NCI-H1092 treated with DMSO at 0.1 percent for 48 hours (cell line): ENCODE data around the gene SLC16A4.

Experiments
- DNase-seq: peaks from one replicate; lab custom pipeline; 2025; lab: John Stamatoyannopoulos, UW

SLC16A4 gene

DNA sequence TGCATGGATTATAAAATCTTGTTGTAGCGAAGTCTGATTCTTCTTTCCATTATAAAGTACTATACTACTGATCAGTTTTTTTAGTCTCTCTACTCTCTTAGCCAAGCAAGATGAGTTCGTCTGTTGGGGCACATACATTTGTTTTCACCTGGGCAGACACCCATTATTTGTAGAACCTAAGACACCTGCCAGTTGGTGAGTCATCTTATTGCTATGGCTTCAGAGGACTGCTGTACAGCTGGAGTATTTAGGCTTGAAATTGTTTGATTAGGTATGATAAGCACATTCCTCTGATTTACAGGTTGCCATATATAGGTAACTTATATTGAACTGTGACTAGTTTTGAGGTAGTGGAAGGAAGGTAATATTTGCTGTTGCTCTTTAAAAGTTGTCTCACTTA lies 34.4 kb downstream of the SLC16A4 start:
- DNase-seq, result no peak

DNA sequence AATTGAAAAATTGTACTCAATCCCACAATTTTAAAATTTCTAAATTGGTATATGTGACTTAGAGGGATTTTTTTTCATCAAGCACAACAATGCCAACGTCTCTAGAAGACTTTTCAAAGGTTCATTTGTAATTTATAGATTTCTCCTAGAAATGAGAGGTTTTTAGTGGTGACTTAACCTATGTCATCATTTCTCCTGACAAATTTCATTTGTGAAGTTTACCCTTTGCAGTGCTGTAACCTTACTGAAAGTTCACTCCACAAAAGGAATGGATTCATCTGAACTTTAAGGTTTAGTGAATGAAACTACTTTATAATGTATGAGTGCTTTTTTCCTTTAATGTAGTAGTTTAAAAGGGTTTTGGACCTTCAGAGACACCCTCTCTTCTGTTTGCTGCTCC lies 35.5 kb downstream of the SLC16A4 start:
- DNase-seq, result no peak

DNA sequence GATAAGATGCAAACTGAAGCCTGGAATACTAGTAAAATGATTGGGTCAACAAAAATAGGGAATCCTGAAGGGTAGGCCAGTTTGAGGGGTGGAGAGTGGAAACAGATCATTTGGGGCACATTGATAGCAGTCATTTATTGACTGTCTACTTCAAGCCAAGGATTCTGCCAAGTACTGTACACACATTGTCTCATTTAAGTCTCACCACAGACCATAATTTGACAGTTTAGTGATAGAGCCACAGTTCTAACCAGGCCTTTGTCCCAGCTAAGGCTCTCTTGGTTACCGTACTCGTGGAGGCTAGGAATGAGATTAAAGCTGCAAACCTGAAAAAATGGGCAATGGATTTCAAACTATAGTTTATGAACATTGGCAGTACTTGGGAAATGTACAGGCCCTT lies 40.5 kb downstream of the SLC16A4 start:
- no peak for DNase-seq

DNA sequence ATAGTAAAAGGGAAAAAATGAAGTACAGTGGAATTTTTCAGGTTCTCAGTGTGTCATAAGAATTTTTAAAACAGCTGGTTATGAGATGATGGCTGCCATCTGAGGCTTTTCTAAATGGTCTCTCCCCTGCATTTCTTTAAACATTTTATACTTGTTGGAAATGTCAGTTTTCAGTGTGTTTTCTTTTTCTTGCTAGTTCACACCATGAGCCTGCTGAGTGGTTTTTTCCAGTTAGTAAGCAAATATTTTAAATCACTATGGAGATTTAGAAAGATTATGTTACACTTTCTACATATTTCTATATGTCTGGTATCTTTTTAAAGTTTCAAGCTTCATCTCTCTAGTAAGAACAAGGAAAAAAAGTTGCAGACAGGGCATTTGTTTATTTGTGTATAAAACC lies 42.1 kb downstream of the SLC16A4 start:
- no peak for DNase-seq

DNA sequence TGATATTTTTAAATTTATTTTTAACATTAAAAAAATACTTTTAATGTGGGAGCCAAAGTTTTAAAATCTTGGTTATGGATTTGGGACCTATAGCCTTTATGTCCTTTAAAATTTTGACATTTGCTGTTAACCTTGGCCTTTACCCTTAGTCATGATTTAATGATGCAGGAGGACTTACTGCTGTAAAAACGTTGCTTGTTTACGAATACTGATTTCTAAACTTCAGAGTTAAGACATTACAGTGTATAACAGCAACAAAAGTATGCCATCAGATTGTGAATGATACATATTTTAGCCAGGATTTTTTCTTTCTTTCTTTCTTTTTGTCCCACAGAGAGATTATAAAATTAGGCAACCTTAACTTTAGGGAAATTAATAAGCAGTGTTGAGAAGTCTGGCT lies 42.8 kb downstream of the SLC16A4 start:
- DNase-seq, result no peak

DNA sequence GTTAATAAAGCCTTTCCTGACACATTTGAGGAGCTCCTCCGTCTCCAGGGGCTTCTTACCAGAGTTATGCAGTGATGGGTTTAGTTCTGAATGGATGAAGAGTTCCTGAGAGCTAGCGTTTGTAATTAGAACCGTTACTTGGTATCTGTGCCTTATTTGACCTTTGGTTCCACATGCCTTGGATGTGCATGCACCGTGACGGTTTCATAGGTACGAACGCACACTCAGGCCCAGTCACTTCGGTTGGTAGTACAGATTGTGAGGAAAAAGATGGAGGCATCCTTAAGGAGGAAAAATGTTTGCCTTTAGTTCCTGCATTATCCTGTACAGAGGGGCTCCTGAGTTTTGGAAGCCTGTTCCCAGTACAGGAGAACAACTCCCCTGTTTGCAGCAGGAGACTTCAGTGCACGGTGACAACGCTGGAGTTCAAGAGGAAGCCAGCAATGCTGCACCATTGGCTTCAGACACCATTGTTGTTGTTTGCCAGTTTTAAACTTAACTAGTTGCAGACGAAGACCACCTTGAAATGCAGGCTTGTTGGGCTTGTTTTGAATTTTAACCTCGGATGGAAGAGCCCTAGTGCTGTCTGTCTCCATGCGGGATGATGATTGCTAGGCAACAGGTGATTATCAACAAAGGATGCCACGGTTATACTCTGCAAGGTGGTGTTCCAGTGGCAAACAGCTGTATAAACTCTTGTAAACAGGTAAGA lies 43.5 kb downstream of the SLC16A4 start:
- no peak for DNase-seq

DNA sequence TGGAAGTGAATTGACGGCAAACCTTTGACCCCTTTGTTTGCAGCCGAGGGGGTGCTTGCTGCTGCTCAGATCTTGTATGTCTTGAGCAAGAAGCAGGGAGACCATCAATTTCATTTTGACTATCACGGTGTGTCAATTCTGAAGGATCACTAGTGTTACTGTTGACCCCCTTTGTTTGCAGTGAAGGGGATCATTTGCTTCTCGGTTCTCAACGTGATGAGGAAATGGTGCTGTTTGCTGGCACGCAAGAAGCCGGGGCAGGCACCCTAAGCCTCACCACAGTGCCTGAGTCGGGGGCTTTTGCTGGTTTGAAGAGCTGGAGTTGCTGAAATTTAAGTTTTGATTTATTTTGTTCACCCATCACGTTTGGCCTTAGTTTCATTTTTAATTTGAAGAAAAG lies 44.1 kb downstream of the SLC16A4 start:
- no peak for DNase-seq

DNA sequence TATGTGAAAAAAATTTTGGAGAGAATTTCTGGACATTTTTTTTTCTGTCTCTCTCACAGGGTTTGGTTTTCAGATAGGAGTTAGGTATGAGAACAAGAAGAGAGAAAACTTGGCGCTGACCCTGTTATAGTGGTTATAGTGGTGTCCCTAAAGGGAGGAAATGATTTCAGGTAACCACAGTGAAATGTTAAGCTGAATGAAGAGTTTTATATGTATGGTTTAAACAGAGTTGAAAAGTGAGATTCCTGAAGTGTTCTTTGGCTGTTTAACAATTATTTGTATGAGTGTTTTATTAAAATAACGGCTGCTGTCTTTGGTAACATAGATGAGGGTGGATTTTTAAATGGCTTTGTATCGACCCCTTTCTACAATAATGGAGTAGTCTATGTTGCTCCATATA lies 45.3 kb downstream of the SLC16A4 start:
- DNase-seq, result no peak

DNA sequence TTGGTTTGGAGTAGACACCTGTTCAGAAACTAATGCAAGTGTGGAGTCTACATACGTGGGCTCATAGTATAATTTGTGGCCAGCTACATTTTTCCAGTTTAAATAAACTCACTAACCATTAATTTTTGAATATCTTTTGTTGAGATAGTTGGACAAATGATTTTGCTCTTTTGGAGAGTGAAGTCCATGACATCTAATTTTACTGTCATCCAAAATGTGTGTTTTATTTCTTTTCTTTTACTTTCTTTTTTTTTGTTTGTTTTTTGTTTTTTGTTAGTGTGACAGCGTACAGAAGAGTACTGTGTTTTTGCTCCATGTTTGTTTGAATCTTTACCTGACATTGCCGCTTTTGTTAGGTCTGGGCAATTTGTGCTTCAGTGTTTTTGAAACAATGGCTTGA lies 46.7 kb downstream of the SLC16A4 start:
- no peak for DNase-seq

DNA sequence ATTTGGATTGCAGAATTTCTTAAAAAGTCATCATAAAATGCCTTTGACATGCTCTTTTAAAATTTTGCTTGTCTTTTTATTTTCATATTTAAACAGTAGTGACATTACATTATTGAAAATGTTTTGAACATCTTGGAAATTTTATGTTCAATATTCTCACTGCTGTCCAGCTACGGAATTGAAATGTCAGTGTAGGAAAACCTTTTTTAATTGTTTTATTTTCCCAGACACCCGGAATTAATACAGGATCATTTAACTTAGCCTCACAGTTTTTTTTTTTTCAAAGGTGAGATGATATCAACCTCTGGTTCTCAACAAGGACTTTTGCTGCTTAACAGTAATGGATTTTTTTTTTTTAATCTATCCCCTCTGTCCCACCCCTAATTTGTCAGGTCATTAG lies 47.6 kb downstream of the SLC16A4 start:
- no peak for DNase-seq

DNA sequence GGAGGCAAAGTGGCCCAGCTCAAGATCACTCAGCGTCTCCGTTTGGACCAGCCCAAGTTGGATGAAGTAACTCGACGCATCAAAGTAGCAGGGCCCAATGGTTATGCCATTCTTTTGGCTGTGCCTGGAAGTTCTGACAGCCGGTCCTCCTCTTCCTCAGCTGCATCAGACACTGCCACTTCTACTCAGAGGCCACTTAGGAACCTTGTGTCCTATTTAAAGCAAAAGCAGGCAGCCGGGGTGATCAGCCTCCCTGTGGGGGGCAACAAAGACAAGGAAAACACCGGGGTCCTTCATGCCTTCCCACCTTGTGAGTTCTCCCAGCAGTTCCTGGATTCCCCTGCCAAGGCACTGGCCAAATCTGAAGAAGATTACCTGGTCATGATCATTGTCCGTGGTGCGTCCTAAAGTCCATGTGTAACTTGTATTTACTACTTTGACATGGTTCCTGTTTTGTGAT lies 48.9 kb downstream of the SLC16A4 start:
- no peak for DNase-seq

DNA sequence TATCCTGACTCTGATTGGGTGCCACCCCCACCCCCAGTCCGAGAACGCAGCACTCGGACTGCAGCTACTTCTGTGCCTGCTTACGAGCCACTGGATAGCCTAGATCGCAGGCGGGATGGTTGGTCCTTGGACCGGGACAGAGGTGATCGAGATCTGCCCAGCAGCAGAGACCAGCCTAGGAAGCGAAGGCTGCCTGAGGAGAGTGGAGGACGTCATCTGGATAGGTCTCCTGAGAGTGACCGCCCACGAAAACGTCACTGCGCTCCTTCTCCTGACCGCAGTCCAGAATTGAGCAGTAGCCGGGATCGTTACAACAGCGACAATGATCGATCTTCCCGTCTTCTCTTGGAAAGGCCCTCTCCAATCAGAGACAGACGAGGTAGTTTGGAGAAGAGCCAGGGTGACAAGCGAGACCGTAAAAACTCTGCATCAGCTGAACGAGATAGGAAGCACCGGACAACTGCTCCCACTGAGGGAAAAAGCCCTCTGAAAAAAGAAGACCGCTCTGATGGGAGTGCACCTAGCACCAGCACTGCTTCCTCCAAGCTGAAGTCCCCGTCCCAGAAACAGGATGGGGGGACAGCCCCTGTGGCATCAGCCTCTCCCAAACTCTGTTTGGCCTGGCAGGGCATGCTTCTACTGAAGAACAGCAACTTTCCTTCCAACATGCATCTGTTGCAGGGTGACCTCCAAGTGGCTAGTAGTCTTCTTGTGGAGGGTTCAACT lies 49.5 kb downstream of the SLC16A4 start:
- DNase-seq, result no peak

DNA sequence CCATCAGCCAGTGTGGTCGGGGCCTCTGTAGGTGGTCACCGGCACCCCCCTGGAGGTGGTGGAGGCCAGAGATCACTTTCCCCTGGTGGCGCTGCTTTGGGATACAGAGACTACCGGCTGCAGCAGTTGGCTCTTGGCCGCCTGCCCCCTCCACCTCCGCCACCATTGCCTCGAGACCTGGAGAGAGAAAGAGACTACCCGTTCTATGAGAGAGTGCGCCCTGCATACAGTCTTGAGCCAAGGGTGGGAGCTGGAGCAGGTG lies 50.7 kb downstream of the SLC16A4 start:
- no peak for DNase-seq

DNA sequence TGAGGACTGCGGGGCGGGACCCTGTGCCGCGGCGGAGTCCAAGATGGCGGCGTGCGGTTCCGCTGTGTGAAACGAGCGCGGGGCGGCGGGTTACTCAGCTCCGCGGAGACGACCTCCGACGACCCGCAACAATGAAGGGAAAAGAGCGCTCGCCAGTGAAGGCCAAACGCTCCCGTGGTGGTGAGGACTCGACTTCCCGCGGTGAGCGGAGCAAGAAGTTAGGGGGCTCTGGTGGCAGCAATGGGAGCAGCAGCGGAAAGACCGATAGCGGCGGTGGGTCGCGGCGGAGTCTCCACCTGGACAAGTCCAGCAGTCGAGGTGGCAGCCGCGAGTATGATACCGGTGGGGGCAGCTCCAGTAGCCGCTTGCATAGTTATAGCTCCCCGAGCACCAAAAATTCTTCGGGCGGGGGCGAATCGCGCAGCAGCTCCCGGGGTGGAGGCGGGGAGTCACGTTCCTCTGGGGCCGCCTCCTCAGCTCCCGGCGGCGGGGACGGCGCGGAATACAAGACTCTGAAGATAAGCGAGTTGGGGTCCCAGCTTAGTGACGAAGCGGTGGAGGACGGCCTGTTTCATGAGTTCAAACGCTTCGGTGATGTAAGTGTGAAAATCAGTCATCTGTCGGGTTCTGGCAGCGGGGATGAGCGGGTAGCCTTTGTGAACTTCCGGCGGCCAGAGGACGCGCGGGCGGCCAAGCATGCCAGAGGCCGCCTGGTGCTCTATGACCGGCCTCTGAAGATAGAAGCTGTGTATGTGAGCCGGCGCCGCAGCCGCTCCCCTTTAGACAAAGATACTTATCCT lies 51.2 kb downstream of the SLC16A4 start:
- DNase-seq, result peak; percentile 34

DNA sequence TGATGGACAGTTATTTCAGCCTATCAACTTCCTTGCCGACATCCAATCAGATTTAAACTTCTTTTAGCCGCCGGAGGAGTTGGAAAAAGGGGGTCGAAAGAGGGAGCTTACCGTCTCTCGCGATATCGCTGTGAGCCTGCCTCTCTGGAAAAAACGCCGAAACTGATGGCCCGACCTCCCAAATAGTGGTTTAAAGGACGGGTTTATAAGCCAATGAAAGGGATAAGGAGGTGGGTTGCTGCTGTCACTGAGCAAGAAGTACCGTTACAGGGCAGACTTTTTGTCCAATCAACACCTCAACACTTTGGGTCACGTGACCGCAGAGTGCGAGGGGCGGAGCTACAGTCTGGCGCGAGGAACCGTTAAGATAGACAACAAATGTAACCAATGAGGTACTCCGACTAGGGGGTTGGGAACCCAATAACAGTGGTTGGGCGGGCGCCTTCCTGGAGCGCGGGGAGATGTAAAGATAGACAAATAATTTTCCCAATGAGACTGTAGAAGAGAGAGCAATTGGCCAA lies 51.9 kb downstream of the SLC16A4 start, which contains the start of gene RBM15:
TSS of gene RBM15 (plus strand) at position 492 of the 521 bp plus-strand sequence. CDS start at position 521, 29 bp downstream.
- peak; percentile 100 for DNase-seq

DNA sequence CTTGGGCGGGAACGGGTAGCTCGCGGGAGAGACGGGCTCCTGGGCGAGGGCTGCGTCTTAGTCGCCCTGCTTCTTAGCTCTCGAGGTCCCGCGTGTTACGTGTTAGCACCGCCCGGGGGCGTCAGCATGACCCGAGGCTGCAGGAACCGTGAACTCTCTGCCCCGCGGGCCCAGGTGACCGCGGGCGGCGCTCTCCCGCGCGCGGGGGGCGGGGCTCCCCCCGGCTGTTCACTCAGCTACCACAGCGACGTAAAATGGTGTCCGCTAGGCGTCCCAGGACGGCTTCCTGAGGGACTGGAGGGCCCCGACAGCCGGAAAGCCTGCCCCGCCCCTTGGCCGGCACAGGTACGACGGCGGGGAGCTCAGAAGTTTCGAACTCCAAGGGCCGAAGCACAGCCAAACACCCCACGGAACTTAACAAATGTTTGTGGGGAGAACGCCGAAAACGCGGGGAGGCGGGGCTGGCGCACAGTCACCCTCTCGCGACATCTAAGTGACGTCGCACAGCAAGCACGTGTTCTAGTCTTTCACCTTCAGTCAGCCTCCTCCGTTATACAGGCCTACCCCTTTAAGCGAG lies 52.4 kb downstream of the SLC16A4 start:
- DNase-seq, result peak; percentile 95

DNA sequence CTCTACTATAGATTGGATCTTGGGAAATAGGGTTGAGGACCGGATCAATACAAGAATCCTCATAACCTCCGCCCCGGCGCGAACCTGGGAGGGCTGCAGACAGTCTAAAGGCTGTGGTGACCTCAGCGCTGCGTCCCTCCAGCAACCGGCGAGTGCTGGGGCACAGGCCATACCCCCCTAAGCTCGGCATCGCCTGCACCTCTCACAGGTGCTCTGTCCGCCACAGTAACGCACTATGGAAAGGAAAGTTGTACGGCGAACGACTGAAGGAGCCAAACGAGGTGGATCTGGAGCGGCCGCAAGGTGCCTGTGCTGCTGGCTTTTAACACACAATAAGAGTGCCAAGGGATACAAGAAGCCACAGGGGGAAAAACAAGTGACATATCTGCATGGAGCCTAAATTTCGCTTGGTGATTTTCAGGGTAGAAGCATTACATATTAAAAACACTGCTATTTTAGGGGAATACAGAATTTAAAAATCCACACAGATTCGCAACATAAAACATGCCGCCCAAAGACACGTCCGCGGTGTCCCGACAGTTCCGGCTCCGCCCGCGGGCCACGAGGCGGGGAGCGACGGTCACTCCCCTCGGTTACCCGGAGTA lies 53.0 kb downstream of the SLC16A4 start:
- peak; percentile 79 for DNase-seq

DNA sequence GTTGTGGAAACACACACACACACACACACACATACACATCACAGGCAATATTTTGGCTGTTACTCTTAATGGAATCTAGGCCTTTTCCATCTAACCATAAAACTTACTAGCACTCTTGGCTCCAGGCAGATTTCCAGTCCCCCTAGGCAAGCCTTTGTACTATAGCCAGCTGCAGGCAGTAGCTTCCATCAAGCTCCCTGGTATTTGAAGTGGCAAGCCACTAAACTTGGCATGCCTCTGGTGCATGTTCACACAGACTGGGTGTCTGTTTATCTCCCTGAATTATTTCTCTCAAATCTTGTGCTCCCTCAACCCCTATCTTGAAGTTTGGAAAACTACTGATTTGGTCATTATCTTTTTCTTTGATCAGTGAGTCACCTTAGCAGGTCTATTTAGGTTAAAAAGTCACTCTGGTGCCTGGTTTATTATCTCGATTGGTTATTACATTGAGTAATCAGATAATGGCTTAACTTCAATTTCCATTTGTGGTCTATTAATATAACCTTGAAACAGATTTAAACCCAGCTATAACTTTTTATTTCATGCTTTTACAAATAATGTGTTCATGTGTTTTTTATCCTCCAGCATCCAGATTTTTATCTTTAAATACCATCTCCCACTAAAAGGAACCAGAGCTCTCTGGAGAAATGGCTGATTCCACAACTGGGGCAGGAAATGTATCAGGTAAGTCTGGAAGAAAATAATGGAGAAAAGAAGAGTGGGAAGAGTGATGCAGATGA lies 54.4 kb downstream of the SLC16A4 start:
- no peak for DNase-seq

DNA sequence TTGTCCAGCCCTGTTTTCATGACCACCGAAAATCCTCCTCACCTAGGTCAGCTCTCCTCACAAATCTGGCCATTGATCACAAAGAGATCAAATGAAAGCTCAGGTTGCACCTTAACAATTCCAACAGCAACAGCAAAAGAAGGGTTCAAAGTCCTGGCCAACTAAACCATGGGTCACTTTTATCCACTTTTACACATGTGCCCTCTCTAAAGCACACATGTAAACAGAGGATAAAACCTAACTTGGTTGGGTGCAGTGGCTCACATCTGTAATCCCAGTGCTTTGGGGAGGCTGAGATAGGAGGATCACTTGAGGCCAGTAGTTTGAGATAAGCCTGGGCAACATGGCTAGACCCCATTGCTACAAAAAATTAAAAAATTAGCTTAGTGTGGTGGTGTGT lies 55.6 kb downstream of the SLC16A4 start:
- no peak for DNase-seq

DNA sequence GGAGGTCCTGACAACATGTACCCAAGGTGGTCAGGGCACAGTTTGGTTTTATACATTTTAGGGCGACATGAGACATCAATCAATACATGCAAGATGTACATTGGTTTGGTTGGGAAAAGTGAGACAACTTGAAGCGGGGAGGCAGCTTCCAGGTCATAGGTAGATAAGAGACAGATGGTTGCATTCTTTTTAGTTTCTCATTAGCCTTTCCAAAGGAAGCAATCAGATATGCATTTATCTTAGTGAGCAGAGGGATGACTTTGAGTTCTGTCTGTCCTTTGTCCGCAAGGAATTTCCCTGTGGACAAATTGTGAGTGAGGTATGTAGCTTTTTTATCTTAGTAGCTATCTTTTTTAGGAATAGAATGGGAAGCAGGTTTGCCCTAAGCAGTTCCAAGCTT lies 62.1 kb downstream of the SLC16A4 start:
- DNase-seq, result no peak

DNA sequence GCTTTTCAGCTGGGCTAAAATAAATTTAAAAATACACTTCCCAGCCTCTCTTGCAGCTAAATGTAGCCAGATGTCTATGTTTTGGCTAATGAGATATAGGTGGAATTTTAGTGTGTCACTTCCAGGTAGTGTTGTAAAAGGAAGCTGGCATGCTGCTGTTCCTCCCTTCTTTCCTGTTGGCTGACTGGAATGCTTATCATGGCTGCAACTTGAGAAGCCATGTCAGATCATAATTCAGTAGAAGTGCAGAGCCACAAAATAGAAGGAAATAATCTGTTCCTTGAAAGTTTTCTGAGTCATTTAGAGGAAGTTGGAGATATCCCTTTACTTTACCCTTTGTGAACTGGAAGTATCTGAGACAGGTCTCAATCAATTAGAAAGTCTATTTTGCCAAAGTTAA lies 62.6 kb downstream of the SLC16A4 start:
- no peak for DNase-seq
